GM12872 (cell line): ENCODE measurements around the gene PPP1CB.

Source experiments
- CTCF ChIP-seq: IDR thresholded peaks from 3 replicates; pipeline ENCODE4 v1.5.1; 2011; ENCODE audit warnings: low read depth, mild to moderate bottlenecking, low read length, moderate library complexity; ENCODE audit not compliant: insufficient read depth

PPP1CB gene

GRCh38 chr2:28838971-28839370, 87.3 kb downstream of the PPP1CB start:
- no peak for TF ChIP-seq CTCF

GRCh38 chr2:28842042-28842441, 90.4 kb downstream of the PPP1CB start:
- no peak for TF ChIP-seq CTCF
